Fibroblast of lung (primary cell): ENCODE measurements around the gene PAX2. TPM values are rescaled to one million over a fixed set of nuclear protein-coding genes. Genes with fewer than 3 reads are reported as not detected.

Source experiments
- DNase-seq, 2 donors: peaks; one replicate each; pipeline versions ENCODE4 v3.0.0 to v3.0.0-alpha.2; 2010; ENCODE audit warnings: low read depth in 2 of 2
- H2AFZ ChIP-seq: 2 replicates; pipeline ENCODE4 v1.5.1; 2012; ENCODE audit warnings: low read length, control low read depth, inconsistent platforms
- H3K27ac ChIP-seq: 2 replicates; pipeline ENCODE4 v1.5.1; 2011; ENCODE audit warnings: low read length, control low read depth; ENCODE audit not compliant: insufficient read depth
- H3K27me3 ChIP-seq: 2 replicates; pipeline ENCODE4 v1.5.1; 2011; ENCODE audit warnings: mild to moderate bottlenecking, low read length; ENCODE audit not compliant: control insufficient read depth, insufficient read depth
- H3K36me3 ChIP-seq: 2 replicates; pipeline ENCODE4 v1.5.1; 2011; ENCODE audit warnings: low read length; ENCODE audit not compliant: control insufficient read depth, insufficient read depth
- H3K4me1 ChIP-seq: 2 replicates; pipeline ENCODE4 v1.5.1; 2011; ENCODE audit warnings: low read length; ENCODE audit not compliant: control insufficient read depth, insufficient read depth; ENCODE audit errors: extremely low read depth
- H3K4me2 ChIP-seq: 2 replicates; pipeline ENCODE4 v1.5.1; 2011; ENCODE audit warnings: low read length, control low read depth; ENCODE audit not compliant: insufficient read depth; ENCODE audit errors: extremely low read depth
- H3K4me3 ChIP-seq, 4 experiments: fragments of 200-600 bp in 1 of 4; sonication (generic) in 1 of 4; replicated peaks in 1 of 4; 2 replicates each; pipeline ENCODE4 v1.5.1; 2011 to 2016; ENCODE audit warnings: low read length in 4 of 4, low read depth in 3 of 4, mild to moderate bottlenecking in 3 of 4, control low read depth in 2 of 4, inconsistent platforms in 1 of 4, mixed read lengths in 1 of 4; ENCODE audit not compliant: insufficient read depth in 1 of 4; ENCODE audit errors: control extremely low read depth in 1 of 4
- H3K79me2 ChIP-seq: 2 replicates; pipeline ENCODE4 v1.5.1; 2012; ENCODE audit warnings: mild to moderate bottlenecking, low read length, inconsistent platforms; ENCODE audit not compliant: control insufficient read depth, insufficient read depth
- H3K9ac ChIP-seq: 2 replicates; pipeline ENCODE4 v1.5.1; 2011; ENCODE audit warnings: mild to moderate bottlenecking, low read length, control low read depth; ENCODE audit not compliant: insufficient read depth
- H3K9me3 ChIP-seq: 2 replicates; pipeline ENCODE4 v1.5.1; 2012; ENCODE audit warnings: low read depth, low read length; ENCODE audit not compliant: control insufficient read depth, insufficient read depth
- H4K20me1 ChIP-seq: 2 replicates; pipeline ENCODE4 v1.5.1; 2011; ENCODE audit warnings: low read length; ENCODE audit not compliant: control insufficient read depth, insufficient read depth; ENCODE audit errors: extremely low read depth
- CTCF ChIP-seq, 2 donors: IDR thresholded peaks in 1 of 2; conservative IDR thresholded peaks in 1 of 2; 1 replicate in 1 of 2; 2 replicates in 1 of 2; pipeline ENCODE4 v1.5.1; 2011 to 2012; ENCODE audit warnings: low read length in 2 of 2, control low read depth in 1 of 2, inconsistent platforms in 1 of 2, low read depth in 1 of 2, mild to moderate bottlenecking in 1 of 2
- EZH2 ChIP-seq: IDR thresholded peaks from 2 replicates; pipeline ENCODE4 v1.5.1; 2012; ENCODE audit warnings: low read length, control low read depth, mild to moderate bottlenecking; ENCODE audit errors: missing control alignments
- polyA plus RNA-seq, 2 donors: library from polyadenylated mRNA; depleted of rRNA in 1 of 2; stranded (reverse) in 1 of 2; unstranded in 1 of 2; fragments of >200 nt; gene quantifications; 2 replicates each; pipeline ENCODE4 v1.2.1, GENCODE V29; 2011 to 2012; ENCODE audit warnings: missing spikeins in 1 of 2
- total RNA-seq: library from RNA; depleted of rRNA; stranded (reverse); fragments of >200 nt; gene quantifications from 2 replicates; pipeline ENCODE4 v1.2.1, GENCODE V29; 2014

PAX2 gene
- total and polyA plus RNA-seq, 2 donors (not counting 1 experiment from before 2014, with no cell fraction given), result not detected

GRCh38 chr10:100718197-100718742 lies 27.1 kb upstream of the PAX2 start:
- H3K79me2 ChIP-seq, result no peaks in the 10 kb centered on the region
- no peak overlapping the region for H3K4me3 ChIP-seq
- H3K9me3 ChIP-seq, result no peaks in the 10 kb centered on the region
- no peaks in the 10 kb centered on the region for H3K36me3 ChIP-seq
- no peaks in the 10 kb centered on the region for H3K4me1 ChIP-seq
- no peaks in the 10 kb centered on the region for H4K20me1 ChIP-seq
- DNase-seq, result no peak
- H3K27ac ChIP-seq, result no peak overlapping the region
- H3K4me2 ChIP-seq, result no peak overlapping the region
- H3K27me3 ChIP-seq, result peaks cover 19% of the 10 kb centered on the region
- H3K9ac ChIP-seq, result no peak overlapping the region
- H2AFZ ChIP-seq, result no peak overlapping the region
- no peak for TF ChIP-seq EZH2
- no peak for TF ChIP-seq CTCF (conservative IDR thresholded peaks at IDR 0.05 in 1 of 2, IDR thresholded peaks at IDR 0.05 in 1 of 2; ENCODE audit: low read depth in 1 of 2, low read length in 2 of 2)

GRCh38 chr10:100723180-100723579 lies 22.2 kb upstream of the PAX2 start:
- Histone ChIP-seq H3K4me1 (no peaks in the 10 kb centered on the region), H3K9me3 (no peaks in the 10 kb centered on the region), H4K20me1 (no peaks in the 10 kb centered on the region), H3K79me2 (no peaks in the 10 kb centered on the region), H3K9ac (no peak overlapping the region), H2AFZ (no peak overlapping the region), H3K27me3 (peaks cover 29% of the 10 kb centered on the region), H3K4me2 (no peak overlapping the region), H3K27ac (no peak overlapping the region), H3K4me3 (no peak overlapping the region), H3K36me3 (no peaks in the 10 kb centered on the region)
- TF ChIP-seq EZH2, result peak; percentile 44
- TF ChIP-seq CTCF (conservative IDR thresholded peaks at IDR 0.05 in 1 of 2, IDR thresholded peaks at IDR 0.05 in 1 of 2; ENCODE audit: low read depth in 1 of 2, low read length in 2 of 2), result no peak
- no peak for DNase-seq

- no peaks in the 10 kb centered on the region for H3K36me3 ChIP-seq
Measured at GRCh38 chr10:100723770-100724530, 21.4 kb upstream of the PAX2 start.

More at GRCh38 chr10:100723770-100724530, 21.4 kb upstream of the PAX2 start:
- no peaks in the 10 kb centered on the region for H3K79me2 ChIP-seq
- TF ChIP-seq EZH2, result peak; percentile 52
- no peak for TF ChIP-seq CTCF (conservative IDR thresholded peaks at IDR 0.05 in 1 of 2, IDR thresholded peaks at IDR 0.05 in 1 of 2; ENCODE audit: low read depth in 1 of 2, low read length in 2 of 2)
- H3K9ac ChIP-seq, result no peak overlapping the region
- no peak overlapping the region for H3K4me3 ChIP-seq
- H3K4me1 ChIP-seq, result no peaks in the 10 kb centered on the region
- H3K27me3 ChIP-seq, result peaks cover 36% of the 10 kb centered on the region
- no peak overlapping the region for H2AFZ ChIP-seq
- no peak overlapping the region for H3K4me2 ChIP-seq
- no peaks in the 10 kb centered on the region for H4K20me1 ChIP-seq
- H3K27ac ChIP-seq, result no peak overlapping the region
- H3K9me3 ChIP-seq, result no peaks in the 10 kb centered on the region
- DNase-seq, result no peak
